Glutamatergic neuron (in vitro differentiated cells): Measurements from ENCODE around the gene ZNF513. TPM values are rescaled to one million over a fixed set of nuclear protein-coding genes. Genes with fewer than 3 reads are reported as not detected.
"Not testable (repeated sequence)": the region's sequence is repeated elsewhere in the genome, so short reads cannot be mapped to it uniquely, and the experiment has no call there.

Source experiments
- DNase-seq: peaks from one replicate; pipeline ENCODE4 v3.0.0; 2022
- H3K27ac Mint-ChIP-seq: one replicate; pipeline ENCODE4 v1.8.0; 2020; ENCODE audit warnings: mild to moderate bottlenecking, mixed read lengths, inconsistent platforms; ENCODE audit not compliant: unreplicated experiment
- H3K27me3 Mint-ChIP-seq: one replicate; pipeline ENCODE4 v1.8.0; 2020; ENCODE audit warnings: mild to moderate bottlenecking, moderate library complexity, mixed read lengths, inconsistent platforms; ENCODE audit not compliant: unreplicated experiment
- H3K36me3 Mint-ChIP-seq: one replicate; pipeline ENCODE4 v1.8.0; 2020; ENCODE audit warnings: mild to moderate bottlenecking, mixed read lengths, inconsistent platforms; ENCODE audit not compliant: unreplicated experiment
- H3K4me1 Mint-ChIP-seq: one replicate; pipeline ENCODE4 v1.8.0; 2020; ENCODE audit warnings: mild to moderate bottlenecking, low read depth, mixed read lengths, inconsistent platforms; ENCODE audit not compliant: unreplicated experiment
- H3K4me3 Mint-ChIP-seq: one replicate; pipeline ENCODE4 v1.8.0; 2020; ENCODE audit warnings: mild to moderate bottlenecking, mixed read lengths, inconsistent platforms; ENCODE audit not compliant: unreplicated experiment
- H3K9me3 Mint-ChIP-seq: one replicate; pipeline ENCODE4 v1.8.0; 2020; ENCODE audit warnings: mild to moderate bottlenecking, moderate library complexity, mixed read lengths, inconsistent platforms; ENCODE audit not compliant: unreplicated experiment
- long read RNA-seq: library from polyadenylated mRNA; unstranded; transcript quantifications from one replicate; pipeline ENCODE4 v2.0.0, GENCODE V29; 2020; ENCODE audit not compliant: unreplicated experiment
- total RNA-seq: library from RNA; stranded (reverse); fragmentation: NEBNext Ultra II Directional; extraction: Animal tissue kit (Norgen Biotek cat#: 25700); gene quantifications from one replicate; pipeline ENCODE4 v1.2.1, GENCODE V29; 2021; ENCODE audit not compliant: unreplicated experiment
- TF ChIP-seq, protein P1 (sequence below): fragments of 200-600 bp; sonication (generic); IDR thresholded peaks from one replicate; pipeline ENCODE4 v1.5.0; 2021; ENCODE audit not compliant: partially characterized antibody, unreplicated experiment

The ZNF513 gene, protein sequence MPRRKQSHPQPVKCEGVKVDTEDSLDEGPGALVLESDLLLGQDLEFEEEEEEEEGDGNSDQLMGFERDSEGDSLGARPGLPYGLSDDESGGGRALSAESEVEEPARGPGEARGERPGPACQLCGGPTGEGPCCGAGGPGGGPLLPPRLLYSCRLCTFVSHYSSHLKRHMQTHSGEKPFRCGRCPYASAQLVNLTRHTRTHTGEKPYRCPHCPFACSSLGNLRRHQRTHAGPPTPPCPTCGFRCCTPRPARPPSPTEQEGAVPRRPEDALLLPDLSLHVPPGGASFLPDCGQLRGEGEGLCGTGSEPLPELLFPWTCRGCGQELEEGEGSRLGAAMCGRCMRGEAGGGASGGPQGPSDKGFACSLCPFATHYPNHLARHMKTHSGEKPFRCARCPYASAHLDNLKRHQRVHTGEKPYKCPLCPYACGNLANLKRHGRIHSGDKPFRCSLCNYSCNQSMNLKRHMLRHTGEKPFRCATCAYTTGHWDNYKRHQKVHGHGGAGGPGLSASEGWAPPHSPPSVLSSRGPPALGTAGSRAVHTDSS
- 30.2 TPM for total RNA-seq
- long read RNA-seq, partial matches to known transcripts = 0 of 1 reads
- long read RNA-seq, other reads (novel, unspliced or antisense) = 0 of 1 reads

DNA sequence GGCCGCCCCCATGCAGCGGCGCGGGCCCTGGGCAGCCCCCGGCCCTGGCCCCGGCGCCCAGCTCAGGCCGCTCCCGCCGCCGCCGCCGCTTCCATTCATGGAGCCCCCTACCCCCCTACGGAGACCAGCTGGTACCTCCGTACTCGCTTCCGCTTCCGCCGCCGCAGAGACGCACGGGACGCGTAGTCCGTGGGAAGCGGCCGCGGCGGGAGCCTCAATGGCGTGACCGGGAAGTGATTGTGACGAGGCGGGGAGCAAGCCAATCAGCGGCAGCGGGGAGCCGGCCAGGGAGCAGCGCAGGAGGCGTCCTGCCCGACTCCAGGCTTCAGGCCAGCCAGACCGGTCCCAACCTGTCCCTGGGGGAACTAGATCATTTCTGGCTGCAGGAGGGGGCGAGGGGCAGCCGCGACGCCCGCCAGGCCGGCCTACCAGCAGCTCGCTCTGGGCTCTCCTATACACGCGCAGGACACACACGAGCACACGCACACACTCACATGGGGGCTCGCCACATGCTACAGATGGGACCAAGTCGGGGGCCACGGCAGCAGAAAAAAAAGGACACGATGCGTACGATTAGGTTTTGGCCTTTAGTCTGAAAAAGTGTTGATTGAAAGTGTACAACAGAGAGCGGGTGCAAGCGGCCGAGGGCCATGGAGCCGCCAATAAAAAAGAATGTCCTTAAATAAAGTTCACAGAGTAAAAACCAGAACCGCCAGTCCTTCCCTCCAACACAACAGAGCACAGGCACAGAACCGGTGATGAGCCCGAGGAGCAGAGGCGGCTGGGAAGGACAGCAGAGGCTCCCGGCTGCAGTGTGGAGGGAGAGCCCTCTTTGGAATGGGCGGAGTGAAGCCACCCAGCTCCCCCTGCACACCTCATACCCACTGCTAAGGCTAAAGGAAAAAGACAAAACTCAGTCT is at the start of gene ZNF513:
ZNF513 (minus strand) TSS at position 109 of the 920 bp plus-strand sequence. CDS start 208 bp downstream, outside the sequence.
- TF ChIP-seq, protein P1, sequence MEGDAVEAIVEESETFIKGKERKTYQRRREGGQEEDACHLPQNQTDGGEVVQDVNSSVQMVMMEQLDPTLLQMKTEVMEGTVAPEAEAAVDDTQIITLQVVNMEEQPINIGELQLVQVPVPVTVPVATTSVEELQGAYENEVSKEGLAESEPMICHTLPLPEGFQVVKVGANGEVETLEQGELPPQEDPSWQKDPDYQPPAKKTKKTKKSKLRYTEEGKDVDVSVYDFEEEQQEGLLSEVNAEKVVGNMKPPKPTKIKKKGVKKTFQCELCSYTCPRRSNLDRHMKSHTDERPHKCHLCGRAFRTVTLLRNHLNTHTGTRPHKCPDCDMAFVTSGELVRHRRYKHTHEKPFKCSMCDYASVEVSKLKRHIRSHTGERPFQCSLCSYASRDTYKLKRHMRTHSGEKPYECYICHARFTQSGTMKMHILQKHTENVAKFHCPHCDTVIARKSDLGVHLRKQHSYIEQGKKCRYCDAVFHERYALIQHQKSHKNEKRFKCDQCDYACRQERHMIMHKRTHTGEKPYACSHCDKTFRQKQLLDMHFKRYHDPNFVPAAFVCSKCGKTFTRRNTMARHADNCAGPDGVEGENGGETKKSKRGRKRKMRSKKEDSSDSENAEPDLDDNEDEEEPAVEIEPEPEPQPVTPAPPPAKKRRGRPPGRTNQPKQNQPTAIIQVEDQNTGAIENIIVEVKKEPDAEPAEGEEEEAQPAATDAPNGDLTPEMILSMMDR = no peak
- peak within 1 kb of the TSS; percentile 92 for H3K4me3 Mint-ChIP-seq
- peak; percentile 97 for DNase-seq
- peaks cover 13% of the 10 kb centered on the region for H3K9me3 Mint-ChIP-seq
- H3K4me1 Mint-ChIP-seq = peaks cover 27% of the 10 kb centered on the region
- peaks cover 5% of the 10 kb centered on the region for H3K36me3 Mint-ChIP-seq
- peak within 1 kb of the TSS; percentile 100 for H3K27ac Mint-ChIP-seq
- H3K27me3 Mint-ChIP-seq = peaks cover 12% of the 10 kb centered on the region

DNA sequence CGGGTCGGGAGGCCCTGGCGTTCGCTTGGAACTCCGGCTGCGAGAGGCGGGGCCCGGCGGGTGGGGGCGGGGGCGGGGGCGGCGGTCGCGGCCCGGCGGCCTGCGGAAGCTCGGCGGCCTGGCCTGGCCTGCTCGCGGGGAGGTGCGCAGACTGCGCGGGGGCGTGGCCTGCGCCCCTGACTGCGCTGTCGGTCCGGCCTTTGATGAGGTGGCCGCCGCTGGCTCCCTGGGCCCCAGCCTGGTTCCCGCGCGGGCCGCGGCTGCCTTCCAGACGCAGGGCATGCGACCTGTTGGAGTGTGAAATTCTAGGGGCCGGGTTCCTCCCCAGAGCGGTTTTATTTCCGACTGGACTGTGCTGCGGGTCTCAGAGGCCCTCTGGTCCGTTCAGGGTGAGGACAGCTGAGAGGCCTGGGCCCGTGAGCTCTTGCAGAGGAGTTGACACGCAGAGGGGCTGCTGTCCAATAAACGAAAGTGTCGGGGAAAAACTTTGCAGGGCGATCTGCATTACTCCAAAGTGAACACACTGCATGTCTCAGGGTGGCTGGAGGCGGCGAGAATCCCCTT is 48.5 kb upstream of the ZNF513 start:
- H3K27me3 Mint-ChIP-seq = peaks cover 3% of the 10 kb centered on the region
- H3K27ac Mint-ChIP-seq = peak overlapping the region; percentile 95

DNA sequence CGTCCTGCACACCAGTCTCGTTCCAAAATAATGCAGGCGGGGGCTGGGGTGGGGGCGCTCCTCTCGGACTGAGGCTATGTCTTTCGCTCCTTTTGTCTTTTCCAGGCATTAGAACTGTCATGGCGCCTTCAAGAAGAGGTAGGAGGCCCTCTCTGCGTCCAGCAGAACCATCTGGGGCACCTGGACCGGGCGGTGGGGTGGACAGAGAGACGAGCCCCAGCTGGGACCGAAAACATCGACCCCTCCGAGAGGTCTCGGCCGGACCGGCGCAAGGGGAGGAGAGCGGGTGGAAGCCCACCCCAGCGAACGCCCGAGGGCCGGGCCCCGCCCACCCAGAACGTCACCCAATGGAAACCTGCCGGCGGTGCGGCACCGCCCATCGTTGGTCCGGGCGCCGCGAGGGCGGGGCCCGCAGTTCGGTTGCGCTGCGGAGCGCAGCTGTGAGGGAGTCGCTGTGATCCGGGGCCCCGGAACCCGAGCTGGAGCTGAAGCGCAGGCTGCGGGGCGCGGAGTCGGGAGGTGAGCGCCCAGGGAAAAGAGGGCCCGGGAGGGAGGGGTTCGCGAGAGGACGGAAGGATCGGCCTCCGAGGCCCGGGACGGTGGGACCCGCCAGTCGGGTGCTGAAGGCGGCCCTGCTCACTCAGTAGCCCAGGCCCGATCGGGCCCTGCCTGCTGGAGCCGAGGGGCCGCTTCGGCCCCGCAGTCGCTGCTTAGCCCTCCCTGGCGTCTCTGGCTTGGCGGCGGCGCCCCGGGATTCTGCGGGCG is 47.9 kb upstream of the ZNF513 start, which contains the start of gene NRBP1:
NRBP1 (plus strand) TSS at position 419 of the 765 bp plus-strand sequence. CDS start 4,643 bp downstream, outside the sequence.
- H3K4me1 Mint-ChIP-seq = peaks cover 19% of the 10 kb centered on the region
- peaks cover 3% of the 10 kb centered on the region for H3K27me3 Mint-ChIP-seq
- TF ChIP-seq, protein P1 = no peak
- peak within 1 kb of the TSS; percentile 98 for H3K27ac Mint-ChIP-seq
- H3K9me3 Mint-ChIP-seq = peaks cover 12% of the 10 kb centered on the region
- H3K4me3 Mint-ChIP-seq = peak within 1 kb of the TSS; percentile 99
- no peaks in the 10 kb centered on the region for H3K36me3 Mint-ChIP-seq
- DNase-seq = peak; percentile 97

More for the DNA sequence above, 48.5 kb upstream of the ZNF513 start:
- peaks cover 19% of the 10 kb centered on the region for H3K4me1 Mint-ChIP-seq
- no peaks in the 10 kb centered on the region for H3K36me3 Mint-ChIP-seq
- peak; percentile 86 for DNase-seq
- H3K4me3 Mint-ChIP-seq = peak overlapping the region; percentile 99
- peaks cover 12% of the 10 kb centered on the region for H3K9me3 Mint-ChIP-seq
- TF ChIP-seq, protein P1 = no peak

DNA sequence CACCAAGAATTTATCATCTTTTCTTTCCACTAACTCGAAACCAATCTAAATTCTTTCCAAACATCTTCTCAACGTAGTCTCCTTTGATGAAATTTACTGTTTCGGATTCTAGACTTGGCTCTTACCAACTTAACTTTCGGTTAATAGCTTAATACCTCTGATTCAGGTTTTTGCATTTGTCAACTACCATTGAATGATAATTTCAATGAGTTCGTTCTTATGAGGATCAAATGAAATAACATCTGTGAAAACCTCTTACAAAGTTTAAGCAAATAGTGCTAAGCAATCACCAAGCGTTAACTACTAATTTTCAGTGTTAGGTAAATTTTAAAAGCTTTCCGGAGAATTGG is 47.3 kb upstream of the ZNF513 start:
- Mint-ChIP-seq H3K27me3 (peaks cover 3% of the 10 kb centered on the region), H3K4me3 (peak overlapping the region; percentile 89), H3K27ac (peak overlapping the region; percentile 98), H3K9me3 (peaks cover 12% of the 10 kb centered on the region), H3K4me1 (peaks cover 19% of the 10 kb centered on the region), H3K36me3 (no peaks in the 10 kb centered on the region)
- TF ChIP-seq, protein P1 = no peak
- no peak for DNase-seq

DNA sequence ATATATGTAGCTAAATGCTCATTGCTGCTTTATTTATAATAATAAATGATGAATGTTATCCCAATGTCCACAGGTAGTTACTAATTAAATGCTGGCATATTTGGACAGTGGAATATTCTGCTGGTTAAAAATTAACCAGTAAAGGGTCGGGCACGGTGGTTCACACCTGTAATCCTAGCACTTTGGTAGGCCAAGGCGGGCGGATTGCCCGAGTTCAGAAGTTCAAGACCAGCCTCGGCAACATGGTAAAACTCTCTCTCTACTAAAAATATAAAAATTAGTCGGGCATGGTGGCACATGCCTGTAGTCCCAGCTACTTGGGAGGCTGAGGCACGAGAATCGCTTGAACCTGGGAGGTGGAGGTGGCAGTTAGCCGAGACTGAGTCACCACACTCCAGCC is 44.5 kb upstream of the ZNF513 start:
- H3K9me3 Mint-ChIP-seq = peaks cover 12% of the 10 kb centered on the region
- not testable (repeated sequence) for H3K27ac Mint-ChIP-seq, DNase-seq, H3K4me3 Mint-ChIP-seq, H3K27me3 Mint-ChIP-seq, H3K36me3 Mint-ChIP-seq
- peaks cover 10% of the 10 kb centered on the region for H3K4me1 Mint-ChIP-seq
